Inflammatory macrophage treated with lipopolysaccharide for 4 hours (primary cell): Measurements from ENCODE around the gene SH3TC1.

Source experiments
- DNase-seq: peaks from one replicate; pipeline ENCODE4 v3.0.0-alpha.2; 2020

SH3TC1 gene

DNA sequence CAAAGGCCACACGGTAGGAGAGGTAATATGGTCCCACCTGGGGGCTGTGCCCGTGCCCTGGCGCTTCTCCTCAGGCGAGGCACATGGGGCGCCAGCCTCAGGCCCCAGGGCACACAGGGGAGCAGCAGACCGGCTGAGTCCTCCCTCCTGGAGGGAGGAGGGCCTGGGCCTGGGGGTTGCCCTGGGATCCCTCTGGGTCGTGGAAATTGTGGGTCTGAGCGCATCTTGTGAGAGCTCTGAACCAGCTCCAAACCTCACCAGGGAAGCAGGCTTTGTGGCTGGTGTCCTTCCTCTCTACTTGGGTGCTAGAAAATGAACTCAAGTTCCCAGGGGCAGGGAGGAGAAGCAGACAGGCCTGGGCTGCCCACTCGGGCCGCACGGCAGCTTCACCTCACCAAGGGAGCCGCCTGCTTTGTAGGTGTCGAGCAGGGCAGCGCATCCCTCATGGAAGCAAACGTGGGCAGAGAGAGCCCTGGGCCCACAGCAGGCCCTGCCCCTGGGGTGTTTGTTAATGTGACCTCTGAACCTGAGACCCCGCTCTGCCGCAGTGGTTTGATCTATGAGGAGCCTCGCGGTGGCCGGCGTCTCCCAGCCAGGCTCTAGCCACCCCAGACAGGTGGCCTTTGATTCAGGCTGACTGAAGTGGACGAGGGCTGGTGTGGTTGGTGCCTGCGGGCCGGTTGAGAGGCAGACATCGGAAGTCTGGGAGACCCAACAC is 81.2 kb downstream of the SH3TC1 start:
- DNase-seq = no peak

DNA sequence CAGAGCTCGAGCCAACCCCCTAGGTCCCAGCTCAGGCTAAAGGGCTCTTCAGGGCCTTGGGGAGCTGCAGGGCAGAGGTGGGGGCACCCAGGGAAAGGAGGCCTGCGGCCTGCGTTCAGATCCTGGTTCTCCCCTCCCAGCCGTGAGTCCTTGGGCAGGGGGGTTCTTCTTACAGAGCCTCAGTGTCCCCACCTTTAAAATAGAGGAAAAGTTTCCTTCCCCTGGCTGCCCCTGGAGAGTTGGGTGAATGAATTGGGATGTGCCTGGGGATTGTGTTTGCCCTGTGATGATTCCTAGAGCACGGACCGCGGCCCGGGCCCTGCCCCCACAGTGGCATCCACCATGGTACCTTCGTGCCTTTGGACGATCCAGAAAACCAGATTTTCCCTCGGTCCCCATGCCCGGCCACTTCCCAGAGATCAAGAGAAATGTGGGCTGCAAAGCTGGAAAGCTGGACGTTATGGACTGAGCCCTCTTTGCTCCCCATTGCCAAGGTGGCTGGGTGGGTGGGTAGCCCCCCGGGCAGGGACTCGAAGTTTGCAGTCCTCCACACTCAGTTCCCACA is 81.9 kb downstream of the SH3TC1 start:
- no peak for DNase-seq

DNA sequence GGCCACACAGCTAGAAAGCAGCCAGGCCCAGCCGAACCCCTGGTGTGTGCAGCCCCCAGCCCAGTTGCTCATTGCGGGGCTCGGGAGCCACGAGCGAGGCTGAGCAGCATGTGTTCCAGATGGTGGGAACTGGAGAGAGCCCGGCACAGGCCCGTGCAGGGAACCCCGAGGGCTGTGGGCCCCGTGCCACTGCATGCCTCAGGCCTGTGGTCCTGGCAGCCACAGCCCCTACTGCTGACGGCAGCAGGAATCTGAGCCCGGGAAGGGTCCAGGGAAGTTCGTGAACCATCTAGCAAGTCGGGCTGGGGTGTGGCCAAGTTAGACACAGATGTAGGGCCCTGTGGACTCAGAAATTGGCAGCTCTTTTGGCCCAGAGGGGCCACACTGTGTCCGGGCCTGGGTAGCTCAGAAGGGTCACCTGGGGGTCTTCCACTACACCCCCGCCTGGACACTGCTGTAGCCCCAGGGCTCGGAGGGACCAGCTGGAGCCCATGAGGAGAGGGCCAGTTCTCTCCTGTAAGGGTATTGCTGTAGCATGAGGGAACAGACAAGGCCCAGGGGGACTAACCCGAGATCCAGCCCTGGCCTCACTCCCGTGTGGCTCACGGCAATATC is 82.5 kb downstream of the SH3TC1 start:
- DNase-seq = no peak

DNA sequence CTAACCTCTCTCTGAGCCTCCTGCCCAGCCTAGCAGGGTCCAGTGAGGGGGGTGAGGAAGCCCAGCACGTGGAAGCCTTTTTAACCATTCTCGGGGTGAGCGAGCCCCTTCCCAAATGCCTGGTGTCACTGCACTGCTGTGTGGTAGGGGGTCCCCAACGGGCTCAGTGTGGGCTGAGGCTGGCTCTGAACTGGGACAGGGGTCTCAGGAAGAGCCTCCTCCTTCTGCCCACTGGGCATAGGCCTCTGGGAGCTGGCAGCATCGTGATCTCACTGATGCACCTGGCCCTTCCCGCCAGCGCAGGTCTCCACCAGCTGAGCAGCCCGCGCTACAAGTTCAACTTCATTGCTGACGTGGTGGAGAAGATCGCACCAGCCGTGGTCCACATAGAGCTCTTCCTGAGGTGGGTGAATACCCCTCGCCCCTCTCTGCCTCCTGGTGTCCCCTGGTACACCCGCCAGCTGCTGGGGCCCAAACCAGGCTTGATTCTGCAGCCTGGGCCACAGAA is 83.1 kb downstream of the SH3TC1 start:
- DNase-seq = no peak

DNA sequence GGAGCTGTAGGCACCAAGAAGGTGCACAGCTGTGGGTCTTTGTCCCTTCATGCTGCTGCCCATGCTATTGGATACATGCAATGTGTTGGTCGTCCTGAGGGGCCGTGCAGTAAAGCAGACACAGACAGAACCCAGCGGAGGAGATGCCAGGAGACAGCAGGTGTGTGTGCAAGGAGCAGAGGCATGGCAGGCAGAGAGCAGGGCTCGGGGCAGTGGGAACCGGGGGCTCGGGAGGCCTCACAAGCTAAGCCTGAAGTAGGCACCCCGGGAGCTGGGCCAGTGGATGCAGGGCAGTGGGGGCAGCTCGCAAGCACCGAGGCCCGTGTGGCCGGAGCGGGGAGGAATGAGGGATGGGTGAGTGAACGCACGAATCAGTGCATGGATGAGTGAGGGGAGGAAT is 83.7 kb downstream of the SH3TC1 start:
- no peak for DNase-seq

DNA sequence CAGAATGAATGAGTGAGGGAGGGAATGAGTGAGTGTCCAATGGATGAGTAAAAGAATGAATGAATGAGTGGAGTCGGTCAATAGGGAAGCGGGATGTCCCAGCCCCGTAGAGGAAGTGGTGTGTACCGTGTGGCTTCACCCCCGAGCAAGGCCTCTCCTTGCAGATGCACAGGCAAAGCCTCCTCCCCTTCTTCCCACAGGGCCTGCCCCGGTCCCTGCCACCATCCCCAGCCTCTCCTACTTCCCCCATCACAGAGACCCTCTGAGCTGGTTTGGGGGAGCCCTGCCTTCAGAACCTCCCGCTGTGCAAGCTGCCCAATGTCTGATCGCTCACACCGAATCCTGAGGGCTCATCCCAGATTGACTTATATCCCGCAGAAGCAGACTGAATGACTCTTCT is 84.1 kb downstream of the SH3TC1 start:
- no peak for DNase-seq

DNA sequence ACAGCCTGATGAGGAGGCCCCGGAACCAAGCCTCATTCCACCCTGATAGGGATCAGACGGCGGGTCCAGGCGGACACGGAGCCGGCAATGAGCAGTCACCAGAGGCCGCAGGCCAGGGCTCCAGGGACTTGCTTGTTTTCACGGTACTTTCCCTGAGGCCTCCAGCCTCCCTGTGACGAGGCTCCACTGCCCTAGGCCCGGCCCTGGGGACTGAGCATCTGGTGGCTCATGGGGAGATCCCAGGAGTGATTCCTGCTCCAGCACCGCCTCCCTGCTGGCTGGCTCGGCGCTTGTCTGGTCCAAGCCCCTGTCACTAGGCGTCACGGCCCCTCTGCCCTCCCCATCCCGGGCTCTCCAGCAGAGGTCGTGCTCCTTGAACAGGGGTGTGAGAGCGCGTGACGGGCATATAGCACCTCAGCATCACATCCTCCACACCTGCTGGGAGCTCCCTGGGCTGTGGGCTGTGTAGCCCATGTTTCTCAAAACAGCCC is 84.6 kb downstream of the SH3TC1 start:
- no peak for DNase-seq

DNA sequence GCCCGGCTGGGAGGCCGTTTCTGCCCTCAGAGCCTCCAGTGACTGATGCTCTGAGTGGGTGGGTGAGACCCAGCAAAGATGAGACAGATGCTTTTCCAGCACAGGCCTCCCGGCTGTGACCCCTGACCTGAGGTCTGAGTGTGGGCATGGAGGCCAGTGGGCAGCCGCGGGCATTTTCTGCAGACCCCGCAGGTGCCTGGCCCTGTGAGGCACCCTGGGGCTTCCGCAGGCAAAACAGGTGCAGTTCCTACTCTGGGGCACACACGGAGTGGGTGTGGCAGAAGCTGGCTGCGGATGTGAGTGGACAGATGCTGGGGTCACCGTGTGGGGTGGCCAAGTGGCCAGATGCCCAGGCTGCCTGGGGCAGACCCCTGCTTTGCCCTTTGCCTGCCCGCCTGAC is 85.3 kb downstream of the SH3TC1 start:
- no peak for DNase-seq

DNA sequence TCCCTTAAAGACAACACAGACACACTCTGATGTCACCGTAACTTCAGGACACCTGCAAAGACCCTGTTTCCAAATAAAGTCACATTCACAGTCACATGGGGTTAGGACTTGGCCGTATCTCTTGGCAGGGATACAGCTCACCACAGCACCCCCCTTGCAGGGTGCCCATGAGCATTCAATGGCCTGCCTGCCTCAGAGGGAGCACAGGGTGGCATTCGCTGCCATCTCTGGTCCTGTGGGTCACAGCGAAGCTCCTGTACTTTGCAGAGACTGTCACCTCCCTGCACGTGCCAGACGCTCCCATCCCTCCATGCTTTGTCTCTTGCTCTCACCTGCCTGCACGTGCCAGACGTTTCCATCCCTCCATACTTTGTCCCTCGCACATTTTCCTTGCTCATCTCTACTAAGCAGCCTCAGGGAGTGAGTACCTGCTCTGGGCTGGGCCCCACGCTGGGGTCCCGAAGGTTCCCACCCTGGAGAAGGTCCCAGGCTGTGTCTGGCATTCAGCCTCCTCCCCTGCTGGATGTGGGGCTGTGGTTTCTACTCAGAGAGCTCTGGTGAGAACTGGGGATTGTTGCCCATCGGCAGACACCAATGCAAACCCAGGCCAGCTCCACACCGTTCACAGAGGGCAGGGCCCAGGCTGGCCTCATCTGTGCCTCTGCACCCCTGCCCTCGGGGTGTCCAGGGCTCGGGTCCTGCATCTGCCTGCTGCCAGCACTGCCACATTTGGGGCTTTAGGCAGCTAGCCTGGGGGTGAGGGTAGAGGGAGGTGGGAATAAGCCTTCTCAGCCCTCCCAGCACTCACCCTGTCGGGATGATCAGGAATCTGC is 86.3 kb downstream of the SH3TC1 start:
- DNase-seq = no peak

DNA sequence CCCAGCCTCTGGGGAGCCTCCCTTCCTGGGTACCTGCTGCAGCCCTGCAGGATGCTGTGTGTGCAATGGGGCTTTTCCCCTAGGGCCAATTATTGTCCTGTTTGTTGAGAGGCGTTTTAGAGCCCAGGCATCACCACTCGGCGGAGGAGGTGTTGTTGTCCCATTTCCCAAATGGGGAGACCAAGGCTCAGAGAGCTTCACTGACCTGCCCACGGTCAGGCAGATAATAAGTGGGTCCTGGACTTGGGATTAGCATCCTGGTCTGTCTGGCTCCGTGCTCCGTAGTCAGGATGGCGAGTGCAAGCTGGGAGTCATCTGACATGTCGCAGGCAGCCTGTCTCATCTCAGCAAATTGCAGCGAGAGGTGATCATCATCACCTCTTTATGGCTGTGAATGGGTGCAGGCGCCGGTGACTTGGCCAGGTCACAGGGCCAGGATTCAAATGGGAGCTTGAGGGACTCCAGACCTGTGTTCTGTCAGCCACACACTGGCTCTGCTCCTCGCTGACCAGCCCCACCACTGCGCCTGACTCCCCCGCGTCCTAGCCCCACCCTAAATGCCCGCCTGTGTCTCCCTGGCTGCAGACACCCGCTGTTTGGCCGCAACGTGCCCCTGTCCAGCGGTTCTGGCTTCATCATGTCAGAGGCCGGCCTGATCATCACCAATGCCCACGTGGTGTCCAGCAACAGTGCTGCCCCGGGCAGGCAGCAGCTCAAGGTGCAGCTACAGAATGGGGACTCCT is 87.1 kb downstream of the SH3TC1 start:
- no peak for DNase-seq

DNA sequence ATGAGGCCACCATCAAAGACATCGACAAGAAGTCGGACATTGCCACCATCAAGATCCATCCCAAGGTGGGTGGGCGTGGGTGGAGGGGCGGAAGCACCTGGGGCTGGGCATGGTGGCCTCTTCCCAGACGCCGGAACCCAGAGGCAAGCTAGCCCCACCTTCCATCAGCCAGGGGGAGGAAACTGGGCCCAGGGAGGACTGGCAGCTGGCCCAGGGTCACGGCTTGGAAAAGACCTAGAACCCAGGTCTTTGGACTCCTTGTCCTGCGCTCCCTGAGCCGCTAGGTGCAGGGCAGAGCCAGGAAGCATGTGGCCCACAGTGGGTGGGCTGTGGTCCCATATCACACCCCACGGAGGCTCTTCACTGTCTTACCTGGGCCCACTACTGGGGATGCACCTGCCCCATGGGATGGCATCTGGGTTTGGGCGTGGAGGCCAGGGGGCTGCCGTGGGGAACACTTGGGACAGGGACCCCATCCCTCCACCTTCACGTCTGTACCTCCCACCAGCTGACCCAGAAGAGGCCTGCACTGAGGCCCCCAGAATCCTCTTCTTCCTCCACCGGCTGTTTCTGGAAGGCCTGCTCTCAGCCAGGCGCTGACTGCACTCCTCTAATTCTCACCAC is 87.7 kb downstream of the SH3TC1 start:
- no peak for DNase-seq

DNA sequence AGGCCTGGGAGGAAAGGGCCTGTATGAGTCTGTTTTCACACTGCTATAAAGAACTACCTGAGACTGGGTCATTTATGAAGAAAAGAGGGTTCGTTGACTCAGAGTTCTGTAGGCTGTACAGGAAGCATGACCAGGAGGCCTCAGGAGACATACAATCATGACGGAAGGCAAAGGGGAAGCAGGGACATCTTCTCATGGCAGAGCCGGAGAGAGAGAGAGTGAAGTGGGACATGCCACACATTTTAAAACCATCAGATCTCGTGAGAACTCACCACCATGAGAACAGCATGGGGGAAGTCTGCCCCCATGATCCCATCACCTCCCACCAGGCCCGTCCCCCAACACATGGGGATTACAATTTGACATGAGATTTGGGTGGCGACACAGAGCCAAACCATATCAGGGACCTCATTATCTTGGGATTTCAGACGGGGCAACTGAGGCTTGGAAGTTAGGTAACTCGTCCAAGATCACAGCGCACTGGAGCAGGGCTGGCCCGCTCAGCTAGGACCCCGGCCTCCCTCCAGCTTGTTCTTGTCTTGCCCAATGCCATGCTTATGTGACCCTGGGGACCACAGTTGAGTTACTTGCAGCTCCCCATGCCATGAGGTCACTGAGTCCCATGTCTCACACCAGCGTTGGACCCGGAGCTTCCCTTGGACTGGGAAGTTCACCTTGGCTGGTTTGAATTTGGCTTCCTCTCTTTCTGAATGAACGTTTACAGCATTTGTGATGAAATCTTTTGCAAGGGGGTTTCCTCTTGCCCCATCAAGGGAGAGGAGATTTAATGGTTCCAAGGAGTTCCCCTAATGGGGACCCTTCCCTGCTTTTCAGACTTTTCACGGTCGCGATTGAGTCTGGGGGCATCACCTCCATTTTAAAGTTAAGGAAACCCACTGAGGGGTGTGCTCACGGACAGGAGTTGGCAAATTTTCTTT is 88.5 kb downstream of the SH3TC1 start:
- DNase-seq = no peak

DNA sequence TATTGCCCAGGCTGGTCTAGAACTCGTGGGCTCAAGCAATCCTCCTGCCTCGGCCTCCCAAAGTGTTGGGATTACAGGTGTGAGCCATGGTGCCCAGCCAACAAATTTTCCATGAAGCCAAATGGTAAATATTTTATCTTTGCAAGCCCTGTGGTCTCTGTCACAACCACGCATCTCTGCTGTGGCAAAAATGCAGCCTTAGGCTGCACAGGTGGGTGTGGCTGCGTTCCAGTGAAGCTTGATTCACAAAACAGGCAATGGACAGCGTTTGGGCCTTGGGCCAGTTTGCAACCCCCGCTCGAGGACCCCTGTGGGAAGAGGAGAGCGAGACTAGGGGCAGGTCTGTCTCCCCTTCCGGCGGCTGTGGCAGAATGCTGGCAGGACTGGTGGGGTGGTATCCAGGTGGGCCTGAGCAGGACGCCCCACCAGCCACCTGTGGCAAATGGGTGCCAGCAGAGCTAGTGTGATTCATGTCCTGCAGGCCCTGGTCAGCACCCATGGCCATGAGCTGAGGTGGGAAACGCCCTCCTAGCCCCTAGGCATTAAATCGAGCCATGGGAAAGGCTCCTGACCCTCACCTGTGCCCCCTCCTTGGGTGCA is 90.2 kb downstream of the SH3TC1 start:
- DNase-seq = no peak

DNA sequence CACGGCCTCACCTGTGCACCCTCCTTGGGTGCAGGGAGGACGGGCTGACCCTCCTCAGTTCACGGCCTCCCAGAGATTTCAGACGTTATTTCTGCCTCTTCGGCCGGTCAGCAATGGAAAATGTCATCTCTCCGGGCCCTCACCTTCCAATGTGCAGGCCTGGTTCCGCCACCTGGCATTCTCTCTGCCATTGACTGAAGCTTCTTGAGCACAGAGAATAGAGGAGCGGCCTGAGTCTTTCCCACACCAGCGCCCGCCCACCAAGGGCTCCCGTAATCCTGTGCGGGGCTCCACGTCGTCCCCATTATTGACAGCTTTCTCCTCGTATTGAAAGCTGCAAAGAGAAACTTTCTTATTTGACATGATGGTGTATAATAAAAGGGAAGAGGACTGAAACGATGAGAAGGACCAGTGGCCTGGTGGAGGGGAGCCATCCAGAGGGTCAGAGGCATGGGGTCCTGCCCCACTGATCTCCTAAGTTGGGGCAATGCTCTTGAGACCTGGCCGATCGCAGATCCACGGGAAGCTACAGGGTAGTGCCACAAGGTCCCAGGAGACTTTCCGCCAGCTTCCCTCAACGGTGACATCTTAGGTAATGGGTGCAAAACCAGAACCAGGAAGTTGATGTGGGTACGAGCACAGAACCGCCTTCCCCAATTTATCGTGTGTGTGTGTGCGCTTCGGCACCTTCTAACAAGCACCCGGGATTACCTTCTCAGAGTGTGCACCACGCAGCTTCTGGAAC is 91.0 kb downstream of the SH3TC1 start:
- no peak for DNase-seq

DNA sequence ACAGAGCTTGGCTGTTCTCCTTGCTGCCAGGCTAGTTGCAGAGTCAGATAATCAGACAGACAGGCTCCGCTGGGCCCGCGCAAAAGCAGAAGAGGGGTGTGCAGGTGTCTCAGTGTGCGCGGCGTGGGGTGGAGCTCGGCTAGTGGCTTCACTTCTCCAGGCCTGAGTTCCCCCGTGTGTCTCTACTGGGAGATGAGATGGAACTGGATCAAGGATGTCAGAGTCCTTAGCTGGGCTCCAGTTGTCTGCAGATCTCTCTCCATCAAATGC is 91.5 kb downstream of the SH3TC1 start:
- no peak for DNase-seq
